ENCODE results near the gene SHB. TPM values are rescaled to one million over a fixed set of nuclear protein-coding genes. Genes with fewer than 3 reads are reported as not detected.
"Not testable (repeated sequence)": the region's sequence is repeated elsewhere in the genome, so short reads cannot be mapped to it uniquely, and the experiment has no call there.

SHB gene
- total RNA-seq, 1 experiment from 2014 or later = 7.6 TPM

DNA sequence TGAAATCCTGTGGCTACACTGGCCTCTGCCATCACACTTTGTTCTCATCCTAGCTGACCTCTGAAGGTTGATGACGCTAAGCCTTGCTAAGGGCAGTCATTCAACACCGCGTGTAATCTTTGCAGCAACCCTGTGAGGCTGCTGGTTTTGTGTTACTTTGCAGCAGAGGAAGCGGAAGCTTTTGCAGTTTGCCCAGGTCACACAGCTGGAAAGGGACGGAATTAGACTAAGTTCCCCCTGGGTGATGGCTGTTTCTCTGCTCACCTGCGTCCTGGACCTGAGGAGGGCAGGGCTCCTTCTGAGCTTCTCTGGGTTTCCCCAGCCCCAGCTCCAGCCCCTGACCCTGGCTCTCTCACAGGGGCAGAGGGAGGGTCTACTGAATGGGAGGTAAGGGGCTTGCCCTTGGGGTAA lies 157.8 kb downstream of the SHB start:
- no peaks in the 10 kb centered on the region for H3K4me1 Mint-ChIP-seq (ENCODE audit: low read depth, unreplicated experiment)
- no peak overlapping the region for H3K4me3 Mint-ChIP-seq (ENCODE audit: low read depth, unreplicated experiment)
- H3K9me3 Mint-ChIP-seq (ENCODE audit: low read depth, unreplicated experiment) = no peaks in the 10 kb centered on the region
- no peak overlapping the region for H3K27ac Mint-ChIP-seq (ENCODE audit: unreplicated experiment)
- H3K27me3 Mint-ChIP-seq (ENCODE audit: unreplicated experiment) = no peaks in the 10 kb centered on the region
- CTCF ChIA-PET = no interaction called here
- BruUV-seq (replicated peaks) = no TSS peak
- TF ChIP-seq, protein P1, sequence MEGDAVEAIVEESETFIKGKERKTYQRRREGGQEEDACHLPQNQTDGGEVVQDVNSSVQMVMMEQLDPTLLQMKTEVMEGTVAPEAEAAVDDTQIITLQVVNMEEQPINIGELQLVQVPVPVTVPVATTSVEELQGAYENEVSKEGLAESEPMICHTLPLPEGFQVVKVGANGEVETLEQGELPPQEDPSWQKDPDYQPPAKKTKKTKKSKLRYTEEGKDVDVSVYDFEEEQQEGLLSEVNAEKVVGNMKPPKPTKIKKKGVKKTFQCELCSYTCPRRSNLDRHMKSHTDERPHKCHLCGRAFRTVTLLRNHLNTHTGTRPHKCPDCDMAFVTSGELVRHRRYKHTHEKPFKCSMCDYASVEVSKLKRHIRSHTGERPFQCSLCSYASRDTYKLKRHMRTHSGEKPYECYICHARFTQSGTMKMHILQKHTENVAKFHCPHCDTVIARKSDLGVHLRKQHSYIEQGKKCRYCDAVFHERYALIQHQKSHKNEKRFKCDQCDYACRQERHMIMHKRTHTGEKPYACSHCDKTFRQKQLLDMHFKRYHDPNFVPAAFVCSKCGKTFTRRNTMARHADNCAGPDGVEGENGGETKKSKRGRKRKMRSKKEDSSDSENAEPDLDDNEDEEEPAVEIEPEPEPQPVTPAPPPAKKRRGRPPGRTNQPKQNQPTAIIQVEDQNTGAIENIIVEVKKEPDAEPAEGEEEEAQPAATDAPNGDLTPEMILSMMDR (IDR thresholded peaks at IDR 0.05; ENCODE audit: unreplicated experiment) = no peak
- intact Hi-C loops (cut with micrococcal nuclease; ENCODE audit: unreplicated experiment) = no loop called here
- DNase-seq = no peak
- H3K36me3 Mint-ChIP-seq (ENCODE audit: insufficient read depth, unreplicated experiment) = no peaks in the 10 kb centered on the region

DNA sequence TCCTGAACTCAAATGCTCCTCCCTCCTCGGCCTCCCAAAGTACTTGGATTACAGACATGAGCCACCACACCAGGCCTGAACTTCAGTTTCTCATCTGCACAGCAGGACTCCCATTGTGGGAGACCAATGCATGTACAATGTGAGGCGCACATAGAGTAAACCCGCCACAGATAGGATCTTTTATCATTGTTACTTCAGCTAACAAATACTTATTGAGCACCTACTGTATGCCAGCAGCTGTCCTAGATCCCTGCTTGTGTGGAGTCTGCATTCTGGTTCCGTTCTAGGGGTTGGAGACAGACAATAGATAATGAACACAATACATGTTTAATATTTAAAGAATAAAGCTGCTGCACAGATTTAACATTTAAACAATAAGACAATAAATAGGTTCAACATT lies 158.8 kb downstream of the SHB start:
- TF ChIP-seq, protein P1 (IDR thresholded peaks at IDR 0.05; ENCODE audit: unreplicated experiment) = no peak
- Mint-ChIP-seq H3K4me1 (ENCODE audit: low read depth, unreplicated experiment) (no peaks in the 10 kb centered on the region), H3K27ac (ENCODE audit: unreplicated experiment) (no peak overlapping the region), H3K27me3 (ENCODE audit: unreplicated experiment) (no peaks in the 10 kb centered on the region), H3K36me3 (ENCODE audit: insufficient read depth, unreplicated experiment) (no peaks in the 10 kb centered on the region), H3K4me3 (ENCODE audit: low read depth, unreplicated experiment) (no peak overlapping the region), H3K9me3 (ENCODE audit: low read depth, unreplicated experiment) (no peaks in the 10 kb centered on the region)
- intact Hi-C loops (cut with micrococcal nuclease; ENCODE audit: unreplicated experiment) = no loop called here
- DNase-seq = no peak
- no TSS peak for BruUV-seq (replicated peaks)
- CTCF ChIA-PET = no interaction called here

DNA sequence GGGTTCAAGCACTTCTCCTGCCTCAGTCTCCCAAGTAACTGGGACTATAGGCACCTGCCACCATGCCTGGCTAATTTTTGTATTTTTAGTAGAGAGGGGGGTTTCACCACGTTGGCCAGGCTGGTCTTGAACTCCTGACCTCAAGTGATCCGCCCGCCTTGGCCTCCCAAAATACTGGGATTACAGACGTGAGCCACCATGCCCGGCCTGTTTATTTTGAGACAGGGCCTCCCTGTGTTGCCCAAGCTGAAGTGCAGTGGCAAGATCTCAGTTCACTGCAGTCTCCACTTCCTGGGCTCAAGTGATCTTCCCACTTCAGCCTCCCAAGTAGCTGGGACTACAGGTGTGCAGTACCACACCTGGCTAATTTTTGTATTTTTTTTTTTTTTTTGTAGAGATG lies 159.2 kb downstream of the SHB start:
- intact Hi-C loops (cut with micrococcal nuclease; ENCODE audit: unreplicated experiment); H3K4me3 Mint-ChIP-seq (ENCODE audit: low read depth, unreplicated experiment); H3K27ac Mint-ChIP-seq (ENCODE audit: unreplicated experiment); H3K4me1 Mint-ChIP-seq (ENCODE audit: low read depth, unreplicated experiment); H3K27me3 Mint-ChIP-seq (ENCODE audit: unreplicated experiment); BruUV-seq (replicated peaks); H3K9me3 Mint-ChIP-seq (ENCODE audit: low read depth, unreplicated experiment); CTCF ChIA-PET; H3K36me3 Mint-ChIP-seq (ENCODE audit: insufficient read depth, unreplicated experiment); DNase-seq: not testable (repeated sequence)

DNA sequence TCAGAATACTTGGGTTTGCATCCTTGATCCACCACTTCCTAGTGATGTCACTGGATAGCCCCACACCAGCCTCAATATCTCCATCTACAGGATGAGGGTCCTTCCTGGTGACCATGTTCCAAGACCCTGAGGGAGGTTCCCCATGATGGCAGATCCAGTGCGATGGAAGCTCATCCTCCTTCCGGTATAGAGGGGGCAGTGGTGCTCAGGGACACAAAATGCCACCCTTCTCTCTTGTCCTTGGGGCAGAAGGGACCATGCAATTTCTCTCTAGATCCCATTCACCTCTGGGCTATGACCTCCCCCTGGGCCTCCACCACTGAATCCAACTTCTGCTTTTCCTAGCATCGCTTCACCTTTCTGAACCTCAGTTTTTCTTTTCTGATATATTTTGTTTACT lies 159.7 kb downstream of the SHB start:
- Mint-ChIP-seq H3K27ac (ENCODE audit: unreplicated experiment) (no peak overlapping the region), H3K9me3 (ENCODE audit: low read depth, unreplicated experiment) (no peaks in the 10 kb centered on the region), H3K36me3 (ENCODE audit: insufficient read depth, unreplicated experiment) (no peaks in the 10 kb centered on the region), H3K27me3 (ENCODE audit: unreplicated experiment) (no peaks in the 10 kb centered on the region), H3K4me1 (ENCODE audit: low read depth, unreplicated experiment) (no peaks in the 10 kb centered on the region), H3K4me3 (ENCODE audit: low read depth, unreplicated experiment) (no peak overlapping the region)
- TF ChIP-seq, protein P1 (IDR thresholded peaks at IDR 0.05; ENCODE audit: unreplicated experiment) = no peak
- intact Hi-C loops (cut with micrococcal nuclease; ENCODE audit: unreplicated experiment) = no loop called here
- CTCF ChIA-PET = no interaction called here
- BruUV-seq (replicated peaks) = no TSS peak
- DNase-seq = no peak

DNA sequence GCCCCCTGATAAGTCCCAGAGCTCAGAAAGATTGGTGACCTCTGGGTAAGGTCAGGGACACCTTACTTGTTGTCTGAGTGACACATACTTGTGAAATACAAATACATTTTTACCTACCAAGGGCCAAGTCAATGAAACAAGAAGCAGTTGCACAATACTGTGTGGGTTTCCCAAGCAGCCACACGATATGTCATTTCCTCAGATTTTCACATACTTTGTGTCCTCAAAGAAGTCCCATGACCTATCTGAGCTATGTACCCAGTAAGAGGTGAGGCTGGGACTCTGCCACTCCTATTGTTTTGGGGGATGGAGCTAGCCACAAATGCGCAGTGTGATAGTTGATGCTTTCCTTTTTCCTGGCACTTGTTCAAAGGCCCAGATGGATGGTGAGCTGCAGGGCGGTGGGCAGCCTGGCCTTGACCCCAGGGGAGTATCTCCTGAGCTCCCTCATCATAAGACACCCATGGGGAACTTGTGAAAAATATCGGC lies 160.3 kb downstream of the SHB start:
- no peaks in the 10 kb centered on the region for H3K4me1 Mint-ChIP-seq (ENCODE audit: low read depth, unreplicated experiment)
- H3K36me3 Mint-ChIP-seq (ENCODE audit: insufficient read depth, unreplicated experiment) = no peaks in the 10 kb centered on the region
- no peak overlapping the region for H3K27ac Mint-ChIP-seq (ENCODE audit: unreplicated experiment)
- BruUV-seq (replicated peaks) = no TSS peak
- no peaks in the 10 kb centered on the region for H3K9me3 Mint-ChIP-seq (ENCODE audit: low read depth, unreplicated experiment)
- intact Hi-C loops (cut with micrococcal nuclease; ENCODE audit: unreplicated experiment) = no loop called here
- no peak for DNase-seq
- no peak overlapping the region for H3K4me3 Mint-ChIP-seq (ENCODE audit: low read depth, unreplicated experiment)
- TF ChIP-seq, protein P1 (IDR thresholded peaks at IDR 0.05; ENCODE audit: unreplicated experiment) = no peak
- no peaks in the 10 kb centered on the region for H3K27me3 Mint-ChIP-seq (ENCODE audit: unreplicated experiment)
- CTCF ChIA-PET = no interaction called here
